Measurements from ENCODE around the gene ZMIZ1.

DNA sequence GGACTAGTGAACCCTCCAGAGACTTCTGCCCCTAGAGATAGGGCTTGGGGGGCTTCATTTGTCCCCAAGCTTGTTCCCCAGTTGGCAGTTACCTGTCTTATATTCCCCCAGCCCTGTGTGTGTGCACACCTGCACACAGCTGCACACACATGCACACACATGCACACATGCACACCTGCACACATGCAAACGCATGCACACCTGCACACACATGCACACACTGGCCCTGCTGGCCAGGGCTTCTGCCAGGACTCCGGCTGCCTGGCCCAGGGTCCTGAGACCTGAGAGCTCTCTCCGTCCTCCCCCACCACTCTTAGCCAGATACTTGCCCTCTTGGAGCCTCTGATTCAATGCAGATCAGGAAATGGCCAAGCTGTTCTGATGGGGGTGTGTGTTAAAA is 6.7 kb downstream of the ZMIZ1 start:
- TF ChIP-seq CTCF (IDR thresholded peaks at IDR 0.05; ENCODE audit: poor library complexity, severe bottlenecking) (no peak), EP300 (conservative IDR thresholded peaks at IDR 0.05; ENCODE audit: poor library complexity, severe bottlenecking) (no peak), MXI1 (conservative IDR thresholded peaks at IDR 0.05; ENCODE audit: poor library complexity, severe bottlenecking) (no peak), POLR2AphosphoS5 (IDR thresholded peaks at IDR 0.05) (no peak)
